SU-DHL-6 (cell line): Measurements from ENCODE around the gene FOXK2.

Experiments
- CTCF ChIP-seq: fragments of 200-600 bp; sonication (generic); IDR thresholded peaks from one replicate; pipeline ENCODE4 v1.5.1; 2017; ENCODE audit warnings: antibody characterized with exemption, mild to moderate bottlenecking, low read length, moderate library complexity; ENCODE audit not compliant: insufficient read depth, poor library complexity, severe bottlenecking
- EZH2phosphoT487 ChIP-seq: fragments of 200-600 bp; sonication (generic), shearing (Covaris generic); conservative IDR thresholded peaks from 2 replicates; pipeline ENCODE4 v1.6.1; 2018; ENCODE audit warnings: mild to moderate bottlenecking, antibody characterized with exemption, low read length, moderate library complexity, mixed read lengths

GRCh38 chr17:82645516-82645915 lies 126.0 kb downstream of the FOXK2 start:
- no peak for TF ChIP-seq CTCF
- no peak for TF ChIP-seq EZH2phosphoT487
